IPS DF 19.7 (cell line): Measurements from ENCODE around the gene DLG2.

ENCODE experiments used
- DNase-seq: peaks from one replicate; pipeline ENCODE4 v3.0.0-alpha.2; 2013; ENCODE audit warnings: low read depth, low spot score

Gene DLG2

DNA sequence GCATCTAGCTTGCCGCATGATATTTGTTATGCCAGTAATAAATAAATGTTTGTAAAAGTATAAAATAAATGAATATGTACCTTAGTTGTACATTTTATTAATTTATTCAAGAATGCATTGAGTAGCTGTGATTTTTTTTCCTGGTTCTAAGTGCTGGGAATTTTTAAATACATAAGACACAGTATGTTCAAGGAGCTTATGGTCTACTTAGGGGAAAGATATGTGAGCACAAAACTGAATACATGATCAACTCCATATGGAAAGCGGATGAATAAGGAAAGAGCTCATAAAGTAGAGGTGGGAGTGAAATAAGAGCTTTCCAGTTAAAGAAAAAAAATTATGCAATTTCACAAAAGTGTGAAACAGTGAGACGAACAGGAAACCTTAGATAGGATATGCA is 1396.7 kb downstream of the DLG2 start:
- no peak for DNase-seq

- no peak for DNase-seq
Observed at GRCh38 chr11:84227970-84228665, 1399.0 kb downstream of the DLG2 start.

DNA sequence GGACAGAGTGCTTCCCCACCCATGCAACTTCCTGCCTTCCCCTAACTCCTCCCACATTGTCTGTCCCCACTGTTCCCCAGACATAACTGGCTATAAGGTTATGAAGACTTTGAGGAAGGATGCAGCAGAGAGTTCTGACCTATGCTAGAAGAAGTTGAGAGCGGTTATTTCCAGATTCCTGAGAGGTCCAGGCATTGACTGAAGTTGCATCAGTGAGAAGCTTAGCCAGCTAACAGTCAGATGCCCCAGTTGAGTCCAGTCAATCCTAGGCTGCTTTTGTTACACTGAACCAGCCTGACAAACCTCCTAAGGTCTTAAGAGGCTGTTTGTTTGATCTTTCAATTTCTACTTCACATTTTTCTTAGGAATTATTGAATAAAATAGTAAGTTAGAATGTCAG is 1403.1 kb downstream of the DLG2 start:
- DNase-seq = no peak

- no peak for DNase-seq
Observed at GRCh38 chr11:84218318-84218717, 1408.8 kb downstream of the DLG2 start.

GRCh38 chr11:84215672-84216071 is 1411.5 kb downstream of the DLG2 start:
- DNase-seq = no peak

GRCh38 chr11:84214557-84214956 is 1412.6 kb downstream of the DLG2 start:
- no peak for DNase-seq

- DNase-seq = no peak
Observed at GRCh38 chr11:84212468-84213390, 1414.4 kb downstream of the DLG2 start.

GRCh38 chr11:84211896-84212295 is 1415.2 kb downstream of the DLG2 start:
- DNase-seq = no peak

DNA sequence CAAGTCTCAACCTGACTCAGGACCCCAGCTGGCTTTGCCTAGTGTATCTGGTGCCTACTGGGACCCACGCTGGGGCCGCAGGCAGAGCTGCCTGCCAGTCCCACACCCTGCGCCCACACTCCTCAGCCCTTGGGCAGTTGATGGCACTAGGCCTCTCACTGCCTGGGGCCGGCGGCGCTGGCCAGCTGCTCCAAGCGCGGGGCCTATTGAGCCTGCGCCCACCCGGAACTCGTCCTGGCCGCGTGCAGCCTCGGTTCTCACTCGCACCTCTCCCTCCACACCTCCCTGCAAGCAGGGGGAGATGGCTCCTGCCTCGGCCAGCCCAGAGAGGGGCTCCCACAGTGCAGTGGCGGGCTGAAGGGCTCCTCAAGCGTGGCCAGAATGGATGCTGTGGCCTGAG is 1432.4 kb downstream of the DLG2 start:
- DNase-seq = no peak

DNA sequence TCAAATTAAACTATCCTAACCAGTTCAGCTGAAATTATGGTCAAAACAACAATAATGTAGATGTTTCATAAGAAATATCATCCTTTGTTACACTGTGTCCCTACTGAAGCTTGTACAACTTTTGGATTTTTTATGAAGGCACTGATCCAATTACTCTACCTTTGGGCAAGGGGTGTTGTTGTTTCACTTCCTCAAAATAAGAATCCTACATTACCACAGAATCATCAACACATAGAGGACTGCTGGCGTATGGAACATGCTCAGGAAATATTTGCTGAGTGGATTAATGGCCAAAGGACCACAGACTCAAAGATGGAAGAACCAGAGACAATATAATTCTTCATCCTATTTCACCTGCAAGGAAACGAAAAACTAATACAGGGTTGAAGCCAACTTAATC is 1433.4 kb downstream of the DLG2 start:
- DNase-seq = no peak

DNA sequence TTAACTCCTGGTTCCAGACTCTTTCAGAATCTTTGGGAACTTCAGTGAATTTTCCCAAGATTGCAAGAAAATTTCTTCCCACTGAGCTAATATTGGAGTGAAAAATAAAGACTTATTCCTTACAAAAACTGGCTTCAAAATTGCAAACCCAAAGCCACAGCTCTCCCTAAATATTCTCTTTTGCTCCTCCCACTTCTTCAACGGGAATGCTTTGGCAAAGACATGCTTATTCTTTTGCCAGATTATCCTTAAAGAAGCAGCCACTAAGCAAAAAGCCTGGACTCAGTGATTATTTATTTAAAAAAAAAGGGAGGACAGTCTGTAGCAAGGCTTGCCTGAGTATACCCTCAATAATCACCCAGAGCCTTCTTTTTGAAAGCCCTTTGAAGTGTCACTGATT is 1438.6 kb downstream of the DLG2 start:
- DNase-seq = no peak

DNA sequence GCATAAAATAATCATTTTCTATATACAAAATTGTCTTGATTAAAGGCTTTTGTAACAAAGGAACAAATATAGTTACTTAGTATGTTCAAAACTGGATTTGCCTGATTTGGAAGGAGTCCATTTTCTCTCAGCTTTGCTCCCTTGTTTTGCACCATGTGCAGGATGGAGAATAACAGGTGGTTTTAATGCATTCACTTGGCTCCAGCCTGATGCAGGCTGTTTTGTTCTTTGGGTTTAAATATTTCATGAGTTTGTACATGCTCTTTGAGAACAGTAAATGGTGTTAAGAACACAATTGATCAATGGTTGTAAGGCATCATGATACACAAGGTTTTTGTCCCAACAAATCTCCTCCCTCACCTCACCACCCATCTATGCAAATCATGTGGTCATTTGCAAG is 1454.1 kb downstream of the DLG2 start:
- DNase-seq = no peak

DNA sequence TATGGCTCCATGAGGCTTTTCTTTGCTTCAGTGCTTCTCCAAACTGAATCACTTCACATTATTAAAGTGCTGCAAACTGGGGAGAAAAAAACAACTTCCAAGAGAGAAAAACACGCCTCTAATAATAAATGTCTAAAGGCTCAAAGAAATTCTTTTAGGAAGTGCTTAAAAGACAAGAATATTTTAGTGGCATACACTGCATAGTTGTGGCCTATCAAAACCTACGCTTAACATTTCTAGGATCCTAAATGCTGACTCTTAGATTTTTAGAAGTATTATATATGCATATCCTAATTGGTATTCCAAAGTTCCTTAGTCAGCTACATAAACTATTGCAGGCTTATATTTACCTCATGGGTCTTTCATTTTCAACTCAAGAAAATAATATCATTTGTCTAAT is 1462.0 kb downstream of the DLG2 start:
- no peak for DNase-seq

DNA sequence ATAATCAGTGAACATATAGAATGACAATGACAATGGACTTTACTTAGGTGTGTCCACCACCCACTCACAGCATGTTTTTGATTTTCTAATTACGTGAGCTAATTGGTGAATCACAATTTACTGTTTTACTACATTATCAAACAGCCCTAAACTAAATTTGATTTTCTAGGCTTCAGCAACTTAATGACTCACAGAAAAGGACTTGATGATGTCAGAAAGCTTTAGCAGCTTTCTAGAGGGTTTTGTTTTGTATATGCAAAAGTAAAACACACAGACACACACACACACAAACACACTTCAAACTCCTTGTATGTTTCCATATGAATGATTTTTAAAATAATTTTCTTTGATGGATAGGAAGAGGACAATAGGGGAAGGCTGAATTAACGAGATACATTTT is 1462.4 kb downstream of the DLG2 start:
- no peak for DNase-seq

GRCh38 chr11:84163116-84163515 is 1464.0 kb downstream of the DLG2 start:
- no peak for DNase-seq

DNA sequence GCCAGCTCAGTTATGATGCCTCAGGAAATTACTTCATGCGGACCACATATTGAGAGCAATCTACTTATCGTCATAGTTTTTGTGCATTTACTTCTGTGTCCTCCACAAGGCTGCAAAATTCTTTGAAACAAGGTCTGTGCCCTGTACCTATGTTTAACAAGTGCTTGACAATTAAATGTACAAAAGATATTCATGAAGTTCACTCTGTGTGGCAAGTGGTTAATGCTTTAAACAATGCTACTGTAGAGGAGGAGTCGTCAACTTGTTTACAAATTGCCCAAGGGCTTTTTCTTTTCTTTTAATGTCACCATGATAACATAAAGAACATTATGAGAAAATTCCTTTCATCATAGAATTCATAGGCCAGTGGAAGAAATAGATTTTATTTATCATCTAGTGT is 1469.5 kb downstream of the DLG2 start:
- no peak for DNase-seq

DNA sequence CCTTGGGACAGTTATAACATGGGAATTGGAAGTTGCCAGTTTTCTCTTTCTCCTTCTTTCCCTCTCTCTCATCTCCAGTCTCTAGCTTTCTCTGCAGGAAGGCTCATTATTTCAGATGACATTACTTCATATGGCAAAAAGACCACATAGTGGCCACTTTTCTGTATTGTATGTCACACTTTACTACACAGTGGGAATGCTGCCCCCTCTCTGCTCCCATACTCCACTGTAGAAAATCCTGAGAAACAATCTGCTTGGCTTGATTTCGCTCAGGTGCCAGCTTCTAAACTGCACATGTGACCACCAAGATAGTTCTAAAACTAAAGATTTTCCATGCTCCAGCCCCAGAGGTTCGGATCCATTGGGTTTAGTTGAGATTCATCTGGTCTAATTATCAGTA is 1480.3 kb downstream of the DLG2 start:
- no peak for DNase-seq

DNA sequence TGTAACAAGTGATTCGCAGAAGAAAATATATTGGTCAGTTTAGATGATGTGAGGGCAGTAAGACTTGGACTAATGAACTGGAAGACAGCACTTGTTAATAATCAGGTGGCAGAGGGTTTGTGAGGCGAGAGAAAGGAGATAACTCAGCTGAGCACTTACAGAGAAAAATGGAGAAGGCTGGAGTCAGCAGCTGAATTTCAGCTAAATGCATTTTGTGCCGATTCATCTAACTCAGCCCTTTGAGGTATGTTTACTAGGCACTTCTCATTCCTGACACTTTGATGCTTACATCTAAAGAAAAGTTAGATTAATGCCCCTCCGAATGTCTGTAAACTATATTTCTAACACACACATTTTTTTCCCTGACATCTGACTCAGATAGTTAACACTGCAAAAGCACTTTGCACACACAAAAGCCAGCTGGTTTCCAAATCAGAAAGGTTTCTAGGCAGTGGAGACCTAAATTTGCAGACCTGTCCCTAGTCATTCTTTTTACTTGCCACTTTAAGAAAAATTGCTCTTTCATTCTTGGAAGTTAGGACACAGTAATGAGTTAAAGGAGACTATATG is 1481.4 kb downstream of the DLG2 start:
- DNase-seq = no peak

DNA sequence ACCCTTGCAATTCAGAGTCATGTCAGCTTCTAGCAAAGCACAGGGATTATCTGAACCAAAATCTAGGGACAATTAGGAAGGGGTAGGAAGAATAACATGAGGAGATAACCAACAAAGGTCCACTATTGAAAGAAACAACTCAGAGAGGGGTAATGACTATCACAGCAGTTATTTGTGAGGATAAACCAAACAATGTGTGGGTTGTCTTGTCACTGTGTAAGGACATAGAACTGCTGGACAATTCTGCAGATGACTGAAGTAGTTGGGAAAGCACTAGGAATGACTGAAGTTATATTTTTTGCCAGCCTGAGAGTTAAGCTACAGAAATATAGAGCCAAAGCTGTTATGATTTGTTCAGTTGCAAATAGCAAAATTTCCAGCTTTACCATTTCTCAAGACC is 1482.6 kb downstream of the DLG2 start:
- no peak for DNase-seq

GRCh38 chr11:84142411-84142810 is 1484.7 kb downstream of the DLG2 start:
- no peak for DNase-seq

- DNase-seq = peak; percentile 15
Observed at GRCh38 chr11:84140386-84141169, 1486.6 kb downstream of the DLG2 start.

GRCh38 chr11:84137960-84138359 is 1489.2 kb downstream of the DLG2 start:
- no peak for DNase-seq
